GM21786 (cell line): ENCODE results near the gene ZNF117.
"Not testable (repeated sequence)": the region's sequence is repeated elsewhere in the genome, so short reads cannot be mapped to it uniquely, and the experiment has no call there.

Experiments used
- ATAC-seq: cut with Tn5 transposase; IDR thresholded peaks from one replicate; pipeline ENCODE4 v1.9.1; 2021; ENCODE audit not compliant: unreplicated experiment

Gene ZNF117

DNA sequence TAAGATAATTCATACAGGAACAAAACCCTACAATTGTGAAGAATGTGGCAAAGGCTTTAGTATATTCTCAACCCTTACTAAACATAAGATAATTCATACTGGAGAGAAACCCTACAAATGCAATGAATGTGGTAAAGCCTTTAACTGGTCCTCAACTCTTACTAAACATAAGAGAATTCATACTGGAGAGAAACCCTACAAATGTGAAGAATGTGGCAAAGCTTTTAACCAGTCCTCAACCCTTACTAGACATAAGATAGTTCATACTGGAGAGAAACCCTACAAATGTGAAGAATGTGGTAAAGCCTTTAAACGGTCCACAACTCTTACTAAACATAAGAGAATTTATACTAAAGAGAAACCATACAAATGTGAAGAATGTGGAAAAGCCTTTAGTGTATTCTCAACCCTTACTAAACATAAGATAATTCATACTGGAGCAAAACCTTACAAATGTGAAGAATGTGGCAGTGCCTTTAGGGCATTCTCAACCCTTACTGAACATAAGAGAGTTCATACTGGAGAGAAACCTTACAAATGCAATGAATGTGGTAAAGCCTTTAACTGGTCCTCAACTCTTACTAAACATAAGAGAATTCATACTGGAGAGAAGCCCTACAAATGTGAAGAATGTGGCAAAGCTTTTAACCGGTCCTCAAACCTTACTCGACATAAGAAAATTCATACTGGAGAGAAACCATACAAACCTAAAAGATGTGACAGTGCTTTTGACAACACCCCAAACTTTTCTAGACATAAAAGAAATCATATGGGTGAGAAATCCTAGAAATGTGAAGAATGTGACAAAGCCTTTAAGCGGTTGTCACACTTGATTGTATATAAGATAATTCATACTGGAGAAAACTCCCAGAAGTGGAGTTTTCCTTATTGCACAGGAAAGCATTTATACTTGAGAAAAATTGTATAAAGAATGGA lies 62.3 kb downstream of the ZNF117 start:
- ATAC-seq = not testable (repeated sequence)
